Mesenchymal stem cell (in vitro differentiated cells and primary cell): ENCODE measurements around the gene CELA1.
A peak's percentile ranks its signal among the peaks of the same experiment; 100 is the strongest.

Experiments
- DNase-seq: peaks from one replicate; pipeline ENCODE4 v3.0.0-alpha.2; 2013
- H2AFZ ChIP-seq: one replicate; pipeline ENCODE4 v1.6.1; 2013; ENCODE audit warnings: low read depth, mild to moderate bottlenecking, control low read depth, inconsistent platforms, low read length, moderate library complexity
- H2AK5ac ChIP-seq: 2 replicates; pipeline ENCODE4 v1.6.1; 2013; ENCODE audit warnings: low read length, moderate library complexity, mild to moderate bottlenecking, inconsistent platforms; ENCODE audit not compliant: severe bottlenecking
- H2BK120ac ChIP-seq: one replicate; pipeline ENCODE4 v1.6.1; 2013; ENCODE audit warnings: low read depth, mild to moderate bottlenecking, inconsistent platforms, low read length, moderate library complexity
- H2BK12ac ChIP-seq, 2 experiments: one replicate each; pipeline ENCODE4 v1.6.1; 2013; ENCODE audit warnings: inconsistent platforms in 2 of 2, low read length in 2 of 2, mild to moderate bottlenecking in 2 of 2, moderate library complexity in 2 of 2, control low read depth in 1 of 2
- H2BK15ac ChIP-seq: one replicate; pipeline ENCODE4 v1.6.1; 2013; ENCODE audit warnings: mild to moderate bottlenecking, low read depth, inconsistent platforms; ENCODE audit not compliant: poor library complexity, severe bottlenecking
- H2BK5ac ChIP-seq: 2 replicates; pipeline ENCODE4 v1.6.1; 2013; ENCODE audit warnings: low read depth, mild to moderate bottlenecking, low read length, control low read depth, inconsistent platforms; ENCODE audit not compliant: poor library complexity, severe bottlenecking
- H3K14ac ChIP-seq, 2 experiments: one replicate each; pipeline ENCODE4 v1.6.1; 2013; ENCODE audit warnings: inconsistent platforms in 2 of 2, low read length in 2 of 2, control low read depth in 1 of 2, mild to moderate bottlenecking in 1 of 2, moderate library complexity in 1 of 2
- H3K18ac ChIP-seq, 2 experiments: one replicate each; pipeline ENCODE4 v1.6.1; 2013; ENCODE audit warnings: inconsistent platforms in 2 of 2, low read length in 2 of 2, control low read depth in 1 of 2, low read depth in 1 of 2, mild to moderate bottlenecking in 1 of 2
- H3K23ac ChIP-seq, 2 experiments: one replicate each; pipeline ENCODE4 v1.6.1; 2013; ENCODE audit warnings: inconsistent platforms in 2 of 2, low read length in 2 of 2, mild to moderate bottlenecking in 2 of 2, moderate library complexity in 2 of 2, control low read depth in 1 of 2
- H3K27ac ChIP-seq: 2 replicates; pipeline ENCODE4 v1.5.1; 2013; ENCODE audit warnings: mild to moderate bottlenecking, moderate library complexity, low read length, control low read depth, inconsistent platforms; ENCODE audit not compliant: poor library complexity, severe bottlenecking
- H3K27me3 ChIP-seq, 2 experiments: 2 replicates each; pipeline versions ENCODE4 v1.6.1 to v1.7.0; 2013; ENCODE audit warnings: low read length in 2 of 2, mild to moderate bottlenecking in 2 of 2, moderate library complexity in 2 of 2, control low read depth in 1 of 2, inconsistent platforms in 1 of 2; ENCODE audit not compliant: control insufficient read depth in 1 of 2, insufficient read depth in 1 of 2
- H3K36me3 ChIP-seq, 2 experiments: 2 replicates each; pipeline versions ENCODE4 v1.6.1 to v1.7.0; 2013; ENCODE audit warnings: low read length in 2 of 2, control low read depth in 1 of 2, inconsistent platforms in 1 of 2, low read depth in 1 of 2, mild to moderate bottlenecking in 1 of 2; ENCODE audit not compliant: insufficient read depth in 2 of 2, control insufficient read depth in 1 of 2
- H3K4ac ChIP-seq, 2 experiments: one replicate each; pipeline ENCODE4 v1.6.1; 2013; ENCODE audit warnings: inconsistent platforms in 2 of 2, low read length in 2 of 2, mild to moderate bottlenecking in 2 of 2, moderate library complexity in 2 of 2, control low read depth in 1 of 2, low read depth in 1 of 2
- H3K4me1 ChIP-seq: 2 replicates; pipeline ENCODE4 v1.6.1; 2013; ENCODE audit warnings: low read depth, low read length, control low read depth; ENCODE audit not compliant: control insufficient read depth, insufficient read depth
- H3K4me2 ChIP-seq: 2 replicates; pipeline ENCODE4 v1.6.1; 2013; ENCODE audit warnings: low read length, mild to moderate bottlenecking, inconsistent platforms; ENCODE audit not compliant: poor library complexity, severe bottlenecking
- H3K4me3 ChIP-seq, 2 experiments: 2 replicates each; pipeline versions ENCODE4 v1.5.1 to v1.7.0; 2013; ENCODE audit warnings: low read length in 2 of 2, mild to moderate bottlenecking in 2 of 2, control low read depth in 1 of 2, low read depth in 1 of 2; ENCODE audit not compliant: insufficient read depth in 1 of 2
- H3K79me1 ChIP-seq: replicated peaks from 2 replicates; pipeline ENCODE4 v1.6.1; 2013; ENCODE audit warnings: mild to moderate bottlenecking, control low read depth, low read length, inconsistent platforms; ENCODE audit not compliant: poor library complexity, severe bottlenecking
- H3K9ac ChIP-seq: 2 replicates; pipeline ENCODE4 v1.7.0; 2013; ENCODE audit warnings: mild to moderate bottlenecking, low read length, moderate library complexity
- H3K9me3 ChIP-seq: 2 replicates; pipeline ENCODE4 v1.7.0; 2013; ENCODE audit warnings: mild to moderate bottlenecking, low read length; ENCODE audit not compliant: control insufficient read depth
- H4K8ac ChIP-seq: one replicate; pipeline ENCODE4 v1.6.1; 2013; ENCODE audit warnings: inconsistent platforms, mild to moderate bottlenecking, low read length, moderate library complexity
- H4K91ac ChIP-seq: one replicate; pipeline ENCODE4 v1.6.1; 2013; ENCODE audit warnings: mild to moderate bottlenecking, low read length, inconsistent platforms
- WGBS: methylation state at CpG from one replicate; pipeline ENCODE4 v1.1.7; 2013; ENCODE audit warnings: mixed read lengths; 5-methylcytosine and 5-hydroxymethylcytosine counted together

CELA1 gene

GRCh38 chr12:51378749-51379148 is 32.3 kb upstream of the CELA1 start:
- WGBS: 98% methylated on average over 2 of the region's 2 CpGs
- no peak overlapping the region for H2BK12ac ChIP-seq
- peaks cover 0 to 6% of the 10 kb centered on the region in 2 experiments for H3K36me3 ChIP-seq
- H4K8ac ChIP-seq: no peak overlapping the region
- H3K4me3 ChIP-seq: no peak overlapping the region
- H3K27me3 ChIP-seq: peaks cover 0 to 6% of the 10 kb centered on the region in 2 experiments
- H3K9ac ChIP-seq: no peak overlapping the region
- no peak overlapping the region for H2AK5ac ChIP-seq
- H4K91ac ChIP-seq: no peak overlapping the region
- no peak for DNase-seq
- no peaks in the 10 kb centered on the region for H3K79me1 ChIP-seq
- H2BK15ac ChIP-seq: no peak overlapping the region
- H2BK5ac ChIP-seq: no peak overlapping the region
- peaks cover 11% of the 10 kb centered on the region for H3K4me1 ChIP-seq
- H3K27ac ChIP-seq: no peak overlapping the region
- H2AFZ ChIP-seq: no peak overlapping the region
- no peaks in the 10 kb centered on the region for H3K9me3 ChIP-seq
- no peak overlapping the region for H3K18ac ChIP-seq
- no peak overlapping the region for H2BK120ac ChIP-seq
- no peak overlapping the region for H3K4ac ChIP-seq
- H3K14ac ChIP-seq: no peak overlapping the region
- H3K4me2 ChIP-seq: no peak overlapping the region
- H3K23ac ChIP-seq: no peak overlapping the region

- 89% methylated on average over 9 of the region's 11 CpGs for WGBS
Measured at GRCh38 chr12:51377099-51377984, 30.9 kb upstream of the CELA1 start.

GRCh38 chr12:51374856-51375255 is 28.4 kb upstream of the CELA1 start:
- H2AFZ ChIP-seq: no peak overlapping the region
- no peak overlapping the region for H3K27ac ChIP-seq
- no peak overlapping the region for H3K23ac ChIP-seq
- H3K36me3 ChIP-seq: peaks cover 0 to 6% of the 10 kb centered on the region in 2 experiments
- H3K4me2 ChIP-seq: no peak overlapping the region
- H2BK5ac ChIP-seq: no peak overlapping the region
- no peak overlapping the region for H3K4ac ChIP-seq
- no peaks in the 10 kb centered on the region for H3K9me3 ChIP-seq
- 75% methylated on average over 5 of the region's 5 CpGs for WGBS
- H3K9ac ChIP-seq: no peak overlapping the region
- no peak overlapping the region for H3K4me3 ChIP-seq
- peaks cover 0 to 6% of the 10 kb centered on the region in 2 experiments for H3K27me3 ChIP-seq
- H3K79me1 ChIP-seq: no peaks in the 10 kb centered on the region
- H4K91ac ChIP-seq: no peak overlapping the region
- H2AK5ac ChIP-seq: no peak overlapping the region
- H4K8ac ChIP-seq: no peak overlapping the region
- no peak overlapping the region for H2BK15ac ChIP-seq
- no peak overlapping the region for H2BK12ac ChIP-seq
- H2BK120ac ChIP-seq: no peak overlapping the region
- H3K14ac ChIP-seq: no peak overlapping the region
- no peak for DNase-seq
- peaks cover 12% of the 10 kb centered on the region for H3K4me1 ChIP-seq
- peak overlapping the region in 1 of 2 experiments; percentile 25 for H3K18ac ChIP-seq

More at GRCh38 chr12:51377099-51377984, 30.9 kb upstream of the CELA1 start:
- no peak overlapping the region for H3K9ac ChIP-seq
- no peak overlapping the region for H3K4ac ChIP-seq
- H3K36me3 ChIP-seq: peaks cover 0 to 6% of the 10 kb centered on the region in 2 experiments
- H3K79me1 ChIP-seq: no peaks in the 10 kb centered on the region
- no peak overlapping the region for H4K91ac ChIP-seq
- no peak overlapping the region for H4K8ac ChIP-seq
- H2AFZ ChIP-seq: no peak overlapping the region
- no peak overlapping the region for H3K27ac ChIP-seq
- H3K4me1 ChIP-seq: peaks cover 14% of the 10 kb centered on the region
- H3K18ac ChIP-seq: no peak overlapping the region
- no peak overlapping the region for H2BK12ac ChIP-seq
- no peak overlapping the region for H2BK15ac ChIP-seq
- no peaks in the 10 kb centered on the region for H3K9me3 ChIP-seq
- no peak overlapping the region for H3K23ac ChIP-seq
- no peak overlapping the region for H3K14ac ChIP-seq
- no peak overlapping the region for H3K4me3 ChIP-seq
- DNase-seq: no peak
- H2BK5ac ChIP-seq: no peak overlapping the region
- no peak overlapping the region for H3K4me2 ChIP-seq
- H2BK120ac ChIP-seq: no peak overlapping the region
- peaks cover 0 to 6% of the 10 kb centered on the region in 2 experiments for H3K27me3 ChIP-seq
- H2AK5ac ChIP-seq: peak overlapping the region; percentile 16

- 48% methylated on average over 2 of the region's 2 CpGs for WGBS
- no peaks in the 10 kb centered on the region for H3K79me1 ChIP-seq
- peaks cover 0 to 6% of the 10 kb centered on the region in 2 experiments for H3K27me3 ChIP-seq
- H2BK5ac ChIP-seq: no peak overlapping the region
- peaks cover 11% of the 10 kb centered on the region for H3K4me1 ChIP-seq
- peak overlapping the region; percentile 0 for H4K8ac ChIP-seq
- H3K27ac ChIP-seq: no peak overlapping the region
- H3K4me3 ChIP-seq: no peak overlapping the region
- no peaks in the 10 kb centered on the region for H3K9me3 ChIP-seq
- H2AFZ ChIP-seq: no peak overlapping the region
- no peak overlapping the region for H2BK15ac ChIP-seq
- no peak overlapping the region for H2AK5ac ChIP-seq
- no peak overlapping the region for H4K91ac ChIP-seq
- peaks cover 0 to 6% of the 10 kb centered on the region in 2 experiments for H3K36me3 ChIP-seq
- H2BK120ac ChIP-seq: no peak overlapping the region
- H3K18ac ChIP-seq: peak overlapping the region in 1 of 2 experiments; percentile 59
- no peak overlapping the region for H3K14ac ChIP-seq
- DNase-seq: no peak
- no peak overlapping the region for H3K4me2 ChIP-seq
- H3K23ac ChIP-seq: no peak overlapping the region
- peak overlapping the region in 1 of 2 experiments; percentile 61 for H2BK12ac ChIP-seq
- H3K4ac ChIP-seq: peak overlapping the region in 1 of 2 experiments; percentile 57
- H3K9ac ChIP-seq: no peak overlapping the region
Measured at GRCh38 chr12:51374361-51374760, 27.9 kb upstream of the CELA1 start.
